ENCODE measurements around the gene RBM4B.

Gene RBM4B

DNA sequence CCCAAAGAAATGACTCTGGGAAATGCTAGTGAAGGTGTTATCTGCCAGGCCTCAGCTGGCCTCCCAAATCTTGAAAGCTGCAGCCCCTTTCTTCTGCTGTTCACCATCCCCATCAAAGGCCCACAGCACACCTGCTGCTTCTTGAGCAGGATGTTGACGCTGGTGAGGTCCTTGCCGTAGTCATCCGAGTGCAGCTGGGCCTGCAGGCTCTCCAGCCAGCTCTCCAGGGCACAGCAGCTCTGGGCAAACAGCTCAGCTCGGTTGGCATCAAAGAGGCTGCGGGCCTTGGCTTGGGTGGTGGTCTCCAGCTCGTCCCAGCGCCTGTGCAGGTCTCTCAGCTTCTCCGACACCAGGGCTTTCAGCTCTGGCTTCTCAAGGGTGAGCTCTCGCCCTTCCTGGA is 18.5 kb upstream of the RBM4B start:
- Mint-ChIP-seq H3K36me3 (no peaks in the 10 kb centered on the region), H3K9me3 (peaks cover 2% of the 10 kb centered on the region), H3K27me3 (no peaks in the 10 kb centered on the region), H3K4me3 (no peak overlapping the region), H3K27ac (no peak overlapping the region), H3K4me1 (peaks cover 11% of the 10 kb centered on the region)
- no peak for ATAC-seq

DNA sequence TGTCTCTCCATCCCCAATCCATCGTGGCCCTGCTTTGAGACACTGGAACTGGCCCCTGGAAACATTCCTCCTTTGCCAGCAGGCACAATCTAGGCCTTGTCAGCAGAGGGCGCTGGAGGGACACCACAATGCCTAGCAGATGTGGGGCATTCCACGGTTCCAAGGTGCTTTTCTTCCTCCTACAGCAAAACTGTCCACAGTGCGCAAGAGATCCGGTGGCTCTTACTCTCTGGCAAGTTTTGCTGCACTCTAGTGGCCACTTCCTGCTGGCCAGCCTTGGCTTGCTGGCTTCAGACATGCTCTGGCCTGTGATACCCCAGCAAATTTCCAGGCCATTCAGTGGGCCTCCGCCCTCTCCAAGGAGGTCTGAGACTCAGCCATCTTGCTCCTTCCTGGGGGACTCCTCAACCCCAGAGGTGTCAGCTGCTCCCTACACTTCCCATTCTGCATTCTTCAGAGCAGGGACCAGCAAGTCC is 17.1 kb upstream of the RBM4B start:
- no peaks in the 10 kb centered on the region for H3K27me3 Mint-ChIP-seq
- H3K36me3 Mint-ChIP-seq: no peaks in the 10 kb centered on the region
- peak; percentile 83 for ATAC-seq
- H3K4me1 Mint-ChIP-seq: peaks cover 11% of the 10 kb centered on the region
- peaks cover under 1% of the 10 kb centered on the region for H3K9me3 Mint-ChIP-seq
- H3K4me3 Mint-ChIP-seq: no peak overlapping the region
- H3K27ac Mint-ChIP-seq: no peak overlapping the region

DNA sequence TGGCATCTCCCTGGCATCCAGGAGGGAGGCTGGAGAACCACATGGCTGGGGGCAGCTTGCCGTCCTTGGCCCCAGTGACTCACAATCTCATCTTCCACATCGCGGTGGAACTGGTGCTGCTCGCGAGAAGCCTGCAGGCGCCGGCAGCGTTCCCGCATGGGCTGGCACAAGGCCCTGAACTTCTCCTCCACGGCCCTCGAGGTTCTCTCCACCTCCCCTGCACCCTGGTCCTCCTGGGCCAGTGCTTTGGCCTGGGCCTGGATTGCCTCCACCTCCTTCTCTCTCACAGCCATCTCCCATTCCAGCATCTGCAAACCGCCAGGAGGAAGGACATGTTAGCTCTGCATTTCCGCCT is 16.3 kb upstream of the RBM4B start:
- no peaks in the 10 kb centered on the region for H3K36me3 Mint-ChIP-seq
- ATAC-seq: no peak
- no peaks in the 10 kb centered on the region for H3K27me3 Mint-ChIP-seq
- no peak overlapping the region for H3K27ac Mint-ChIP-seq
- no peaks in the 10 kb centered on the region for H3K9me3 Mint-ChIP-seq
- no peak overlapping the region for H3K4me3 Mint-ChIP-seq
- peaks cover 11% of the 10 kb centered on the region for H3K4me1 Mint-ChIP-seq

DNA sequence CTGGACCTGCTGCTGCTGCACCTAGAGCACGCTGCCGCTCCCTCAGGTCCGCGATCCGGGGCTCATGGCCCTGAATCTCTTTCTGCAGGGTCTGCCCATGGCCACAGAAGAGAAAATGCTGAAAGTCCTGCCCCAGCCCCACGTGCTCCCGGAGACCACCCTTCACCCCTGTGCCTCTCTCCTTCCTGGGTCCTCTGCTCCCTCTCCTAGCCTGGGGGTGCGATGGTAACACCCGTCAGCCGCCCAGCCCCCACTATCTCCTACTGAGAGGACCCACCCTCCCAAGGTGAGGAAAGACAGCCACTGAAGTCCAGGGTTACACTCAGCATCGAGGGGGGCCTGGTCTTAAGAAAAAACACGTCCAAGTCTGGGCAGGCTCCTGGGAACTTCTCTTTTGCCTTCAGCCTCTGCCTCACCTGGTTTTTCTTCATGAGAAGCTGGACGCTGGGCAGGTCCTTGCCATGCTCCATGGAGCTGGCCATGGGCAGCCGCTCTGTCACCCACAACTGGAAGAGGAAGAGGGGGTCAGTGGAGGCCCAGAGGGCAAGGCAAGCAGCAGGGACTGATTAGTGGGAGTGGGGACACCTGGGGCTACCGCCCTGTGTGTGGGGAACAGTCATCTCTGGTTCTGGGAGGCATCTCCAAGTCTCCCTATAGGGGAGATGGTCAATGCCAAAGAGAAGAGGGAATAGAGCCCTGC is 15.8 kb upstream of the RBM4B start:
- Mint-ChIP-seq H3K27ac (no peak overlapping the region), H3K4me1 (peaks cover 11% of the 10 kb centered on the region), H3K9me3 (no peaks in the 10 kb centered on the region), H3K36me3 (no peaks in the 10 kb centered on the region), H3K4me3 (no peak overlapping the region), H3K27me3 (no peaks in the 10 kb centered on the region)
- no peak for ATAC-seq

DNA sequence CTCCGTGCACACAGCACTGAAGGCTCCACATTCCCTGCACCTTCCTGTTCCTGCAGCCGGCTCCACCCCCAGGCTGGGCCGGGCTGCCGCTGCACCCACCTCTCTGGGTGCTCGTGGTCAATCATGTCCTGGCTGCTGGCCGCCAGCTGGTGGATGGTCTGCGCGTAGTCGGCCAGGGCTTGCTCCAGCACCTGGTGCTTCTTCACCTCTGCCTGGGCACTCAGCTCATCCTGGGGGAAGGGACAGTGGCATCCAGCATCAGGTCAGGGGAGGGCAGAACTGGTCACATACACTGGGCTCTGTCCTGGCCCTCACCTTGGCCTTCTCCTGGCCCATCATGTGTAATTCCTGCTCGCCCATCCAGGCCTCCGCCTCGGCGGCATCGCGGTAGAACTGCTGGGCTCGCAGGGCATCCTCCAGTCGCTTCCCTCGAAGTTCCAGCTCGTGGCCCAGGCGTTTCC is 15.2 kb upstream of the RBM4B start:
- Mint-ChIP-seq H3K4me1 (peaks cover 11% of the 10 kb centered on the region), H3K9me3 (no peaks in the 10 kb centered on the region), H3K27ac (no peak overlapping the region), H3K4me3 (no peak overlapping the region), H3K36me3 (no peaks in the 10 kb centered on the region), H3K27me3 (no peaks in the 10 kb centered on the region)
- ATAC-seq: no peak

DNA sequence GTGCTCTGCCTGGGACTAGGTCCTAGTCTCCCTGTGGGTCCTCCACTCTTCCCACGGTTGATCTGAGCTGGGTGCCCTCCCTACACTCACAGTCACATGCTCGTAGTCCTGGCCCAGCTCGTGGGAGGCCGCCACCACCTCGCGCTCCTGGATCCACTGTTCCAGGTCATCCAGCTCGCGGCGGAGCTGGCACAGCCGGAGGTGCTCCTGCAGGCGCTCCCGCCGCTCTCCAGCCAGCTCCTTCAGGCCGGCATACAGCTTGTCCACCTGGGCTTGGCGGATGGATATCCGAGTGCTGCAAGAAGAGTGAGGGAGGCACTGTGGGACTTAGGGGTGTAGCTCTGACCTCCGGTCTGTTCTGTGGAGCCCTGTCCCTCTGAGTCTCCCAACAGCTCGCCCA is 14.8 kb upstream of the RBM4B start:
- ATAC-seq: no peak
- Mint-ChIP-seq H3K4me3 (no peak overlapping the region), H3K27ac (no peak overlapping the region), H3K4me1 (peaks cover 11% of the 10 kb centered on the region), H3K36me3 (no peaks in the 10 kb centered on the region), H3K9me3 (no peaks in the 10 kb centered on the region), H3K27me3 (no peaks in the 10 kb centered on the region)

DNA sequence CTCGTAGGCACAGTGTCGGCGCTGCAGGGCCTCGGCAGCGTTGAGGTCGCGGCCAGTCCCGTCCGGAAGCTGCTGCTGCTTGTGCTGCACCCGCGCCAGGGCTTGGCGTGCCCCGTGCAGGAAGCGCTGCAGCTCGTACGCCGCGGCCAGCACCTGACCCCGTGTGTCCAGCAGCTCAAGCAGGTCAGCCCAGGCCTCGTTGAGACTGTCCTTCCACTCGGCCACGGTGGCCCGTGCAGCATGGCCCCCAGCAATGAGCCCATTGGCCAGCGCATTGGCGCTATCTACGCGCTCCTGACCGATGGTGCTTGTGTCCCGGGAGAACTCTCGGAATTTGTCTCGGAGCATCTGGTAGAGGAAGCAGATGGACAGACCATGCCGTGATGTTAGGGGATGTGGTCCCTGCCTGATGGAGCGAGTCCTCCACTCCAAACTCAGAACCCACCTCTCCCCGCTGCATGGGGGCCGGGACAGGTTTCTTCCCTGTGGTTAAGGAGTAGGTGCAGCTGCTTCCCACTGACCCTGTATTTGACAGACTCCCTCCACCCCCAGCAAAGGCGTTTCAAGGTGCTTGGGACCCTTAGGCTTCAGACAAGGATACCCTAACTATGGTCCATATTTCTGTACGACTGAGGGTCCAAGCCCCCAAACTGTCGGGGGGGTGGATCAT is 13.8 kb upstream of the RBM4B start:
- Mint-ChIP-seq H3K4me3 (no peak overlapping the region), H3K36me3 (no peaks in the 10 kb centered on the region), H3K9me3 (no peaks in the 10 kb centered on the region), H3K27me3 (no peaks in the 10 kb centered on the region), H3K4me1 (peaks cover 11% of the 10 kb centered on the region), H3K27ac (no peak overlapping the region)
- no peak for ATAC-seq

DNA sequence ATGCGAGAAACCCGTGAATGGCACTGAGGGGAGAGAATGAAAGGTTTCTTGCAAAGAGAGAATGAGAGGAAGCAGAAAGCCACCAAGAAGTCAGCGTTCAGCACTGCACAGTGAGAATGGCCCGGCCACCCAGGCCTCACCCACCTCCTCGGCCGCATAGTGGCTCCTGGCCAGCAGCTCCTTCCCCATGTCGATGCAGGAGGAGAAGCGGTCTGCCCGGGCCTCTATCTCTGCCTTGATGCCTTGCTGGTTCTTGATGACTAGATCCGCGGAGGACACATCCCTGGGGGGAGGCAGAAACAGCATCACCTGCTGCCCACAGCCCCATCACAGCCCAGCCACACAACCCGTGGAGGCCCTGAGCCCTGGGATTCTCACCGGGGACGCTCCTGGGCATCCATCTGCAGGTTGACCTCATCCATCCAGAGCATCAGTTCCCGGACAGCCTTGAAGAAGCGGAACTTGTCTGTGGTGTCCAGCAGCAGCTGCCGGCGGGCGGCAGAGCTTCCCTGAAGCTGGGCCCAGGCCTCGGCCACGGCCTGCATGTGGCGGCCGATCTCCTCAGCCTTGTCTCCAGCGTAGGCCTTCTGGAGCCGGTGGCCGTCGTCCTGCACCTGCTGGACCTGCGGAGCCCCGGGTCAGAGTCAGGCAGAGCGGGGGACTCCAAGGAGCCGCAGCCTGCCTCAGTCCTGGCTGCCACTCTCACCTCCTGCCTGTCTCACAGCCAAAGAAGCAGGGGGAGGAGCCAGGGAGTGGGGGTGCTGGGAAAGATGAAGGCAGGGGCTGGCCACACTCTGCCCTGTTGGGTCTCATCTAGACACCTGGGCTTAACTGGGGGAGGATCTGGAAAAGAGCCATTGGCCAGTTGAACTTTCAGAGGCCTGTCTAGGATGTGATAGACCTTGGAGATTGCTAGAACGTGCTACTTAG is 12.2 kb upstream of the RBM4B start:
- Mint-ChIP-seq H3K36me3 (no peaks in the 10 kb centered on the region), H3K27ac (no peak overlapping the region), H3K27me3 (no peaks in the 10 kb centered on the region), H3K9me3 (no peaks in the 10 kb centered on the region), H3K4me1 (peaks cover 7% of the 10 kb centered on the region), H3K4me3 (no peak overlapping the region)
- ATAC-seq: no peak

DNA sequence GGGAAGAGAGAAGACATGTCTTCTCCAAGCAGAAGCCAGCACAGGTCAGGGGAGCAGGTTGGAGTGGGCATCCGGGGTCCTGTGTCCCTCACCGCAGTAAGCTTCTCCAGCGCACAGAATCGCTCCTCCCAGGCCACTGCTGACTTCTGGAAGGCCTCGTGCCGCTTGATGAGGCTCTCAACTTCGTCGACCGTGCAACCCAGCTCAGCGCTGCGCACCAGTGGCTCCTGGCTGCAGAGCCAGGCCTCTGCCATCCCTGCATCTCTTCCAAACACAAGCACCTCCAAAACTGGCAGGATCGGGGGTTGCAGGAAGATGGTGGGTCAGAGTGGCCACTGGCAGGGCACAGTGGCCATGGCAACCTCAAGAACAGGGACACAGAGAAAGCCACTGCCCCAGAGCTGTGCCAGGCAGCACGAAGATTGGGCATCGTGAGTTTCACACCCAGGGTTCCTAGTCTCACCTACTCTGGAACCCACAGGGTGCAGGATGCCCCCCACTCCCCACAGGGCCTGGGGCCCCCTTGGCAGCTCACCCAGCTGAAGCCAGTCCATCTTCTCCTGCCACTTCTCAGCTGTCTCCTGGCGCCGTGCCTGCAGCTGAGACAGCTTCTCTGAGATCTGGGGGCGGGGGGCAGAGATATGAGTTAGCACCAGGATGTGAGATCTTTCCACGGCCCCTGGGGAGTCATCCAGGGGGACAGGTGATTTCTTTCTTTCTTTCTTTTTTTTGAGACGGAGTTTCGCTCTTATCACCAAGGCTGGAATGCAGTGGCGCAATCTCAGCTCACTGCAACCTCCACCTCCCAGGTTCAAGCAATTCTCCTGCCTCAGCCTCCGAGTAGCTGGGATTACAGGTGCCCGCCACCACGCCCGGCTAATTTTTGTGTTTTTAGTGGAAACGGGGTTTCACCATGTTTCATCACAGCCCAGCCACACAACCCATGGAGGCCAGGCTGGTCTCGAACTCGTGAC is 11.2 kb upstream of the RBM4B start:
- no peak overlapping the region for H3K4me3 Mint-ChIP-seq
- no peak for ATAC-seq
- H3K27me3 Mint-ChIP-seq: no peaks in the 10 kb centered on the region
- H3K9me3 Mint-ChIP-seq: no peaks in the 10 kb centered on the region
- no peaks in the 10 kb centered on the region for H3K4me1 Mint-ChIP-seq
- no peak overlapping the region for H3K27ac Mint-ChIP-seq
- no peaks in the 10 kb centered on the region for H3K36me3 Mint-ChIP-seq

DNA sequence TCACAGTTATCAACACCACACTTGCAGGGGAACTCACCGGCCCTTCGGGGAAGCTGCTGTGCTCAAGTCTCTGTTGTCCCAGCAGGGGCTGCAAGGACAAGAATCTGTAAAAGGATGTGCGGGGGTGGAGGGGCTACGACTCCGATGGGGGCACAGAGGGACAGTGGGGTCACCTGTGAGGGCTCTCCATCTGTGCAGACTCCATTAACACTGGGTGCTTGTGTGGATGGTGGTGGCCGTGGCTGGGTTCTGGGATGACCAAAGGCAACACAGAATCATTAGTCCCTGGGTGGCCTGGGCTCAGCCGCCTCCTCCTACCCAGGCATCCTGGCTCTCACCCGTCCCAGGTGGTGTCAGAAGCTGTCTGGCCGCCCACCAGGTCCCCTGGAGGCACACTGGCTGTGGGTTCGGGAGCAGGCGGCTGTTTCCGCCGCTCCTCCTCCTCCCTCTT is 10.2 kb upstream of the RBM4B start:
- H3K9me3 Mint-ChIP-seq: no peaks in the 10 kb centered on the region
- no peaks in the 10 kb centered on the region for H3K4me1 Mint-ChIP-seq
- H3K36me3 Mint-ChIP-seq: no peaks in the 10 kb centered on the region
- no peak overlapping the region for H3K27ac Mint-ChIP-seq
- no peaks in the 10 kb centered on the region for H3K27me3 Mint-ChIP-seq
- no peak for ATAC-seq
- H3K4me3 Mint-ChIP-seq: no peak overlapping the region

DNA sequence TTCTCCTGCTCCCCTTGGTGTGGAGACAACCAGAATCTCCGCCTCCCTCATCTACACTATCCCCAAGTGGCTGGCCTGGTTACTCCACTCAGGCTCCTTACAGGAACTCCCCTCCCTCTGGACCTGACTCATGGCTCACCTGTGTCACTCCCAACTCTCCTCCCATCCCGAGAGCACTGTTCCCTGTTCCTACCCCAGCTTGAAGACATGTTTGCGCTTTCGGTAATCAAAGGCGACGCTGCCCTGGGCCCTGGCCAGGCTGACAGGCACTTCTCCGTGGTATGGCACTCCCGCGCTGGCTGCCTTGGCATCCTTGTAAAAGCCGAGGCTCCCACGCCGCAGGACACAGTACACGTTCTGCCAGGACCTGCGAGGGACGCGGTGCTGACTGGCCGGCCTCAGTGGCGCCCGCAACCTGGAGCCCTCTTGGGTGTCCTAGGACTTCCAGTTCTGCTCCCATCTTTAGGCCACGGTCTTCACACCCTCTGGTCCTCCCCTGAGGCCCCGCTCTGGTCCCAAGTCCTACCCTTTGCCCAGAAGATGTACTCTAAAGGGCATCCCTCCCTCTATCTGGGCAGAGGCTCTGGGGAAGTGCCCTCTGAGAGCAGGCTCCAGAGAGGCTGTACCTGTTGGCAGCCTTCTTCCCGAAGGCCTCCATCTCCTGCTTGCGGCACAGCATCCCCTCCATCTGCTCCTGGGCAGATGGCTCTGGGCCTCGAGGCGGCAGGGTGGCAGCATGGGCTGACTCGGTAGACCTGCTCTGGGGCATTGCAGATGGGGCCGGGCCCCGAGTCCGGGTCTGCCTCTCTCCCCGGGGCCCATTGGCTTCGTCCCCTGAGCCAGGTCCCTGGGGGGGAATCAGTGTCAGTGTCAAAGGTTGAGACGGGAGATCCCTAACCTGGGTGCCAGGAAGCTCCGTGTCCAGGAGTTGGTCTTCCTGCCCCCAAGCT is 9.4 kb upstream of the RBM4B start:
- no peaks in the 10 kb centered on the region for H3K36me3 Mint-ChIP-seq
- no peak overlapping the region for H3K27ac Mint-ChIP-seq
- H3K9me3 Mint-ChIP-seq: no peaks in the 10 kb centered on the region
- no peaks in the 10 kb centered on the region for H3K27me3 Mint-ChIP-seq
- no peak for ATAC-seq
- H3K4me1 Mint-ChIP-seq: no peaks in the 10 kb centered on the region
- no peak overlapping the region for H3K4me3 Mint-ChIP-seq

DNA sequence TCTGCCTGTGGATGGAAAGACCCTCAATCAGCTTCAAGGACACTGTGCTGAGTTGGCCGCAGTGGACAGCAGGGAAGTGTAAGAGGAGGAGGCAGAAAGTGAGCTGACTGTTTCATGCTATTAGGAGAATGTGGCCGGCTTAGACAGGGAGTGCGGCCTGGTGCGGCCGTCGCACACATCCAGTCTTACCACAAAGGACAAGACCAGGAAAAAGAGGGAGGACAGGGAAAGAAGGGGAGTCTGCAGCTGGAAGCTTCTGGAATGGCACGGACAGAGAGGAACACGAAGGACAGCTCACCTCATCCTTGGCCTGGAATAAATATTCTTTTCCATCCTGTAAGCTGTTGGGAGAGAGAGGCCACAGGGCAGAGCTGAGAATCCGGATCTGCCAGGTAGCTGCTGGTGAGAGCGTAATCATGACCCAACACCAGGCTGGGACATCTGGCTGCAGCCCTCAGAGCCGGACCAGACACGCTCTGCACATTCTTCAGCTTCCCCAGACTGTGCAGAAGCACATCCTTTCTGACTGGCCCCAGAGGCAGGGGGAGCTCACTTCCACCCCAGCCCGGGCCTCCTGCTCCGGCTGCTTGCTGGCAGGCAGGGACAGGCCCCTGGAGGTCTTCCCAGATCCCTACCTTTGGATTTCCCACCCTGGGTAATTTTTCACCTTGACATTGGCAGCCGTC is 8.6 kb upstream of the RBM4B start:
- no peaks in the 10 kb centered on the region for H3K9me3 Mint-ChIP-seq
- H3K4me1 Mint-ChIP-seq: no peaks in the 10 kb centered on the region
- ATAC-seq: no peak
- H3K27me3 Mint-ChIP-seq: no peaks in the 10 kb centered on the region
- H3K27ac Mint-ChIP-seq: no peak overlapping the region
- H3K4me3 Mint-ChIP-seq: no peak overlapping the region
- H3K36me3 Mint-ChIP-seq: no peaks in the 10 kb centered on the region
